Epithelial cell of esophagus (primary cell): ENCODE data around the gene NAPA.

Experiments
- DNase-seq: peaks from one replicate; pipeline ENCODE4 v3.0.0; 2010; ENCODE audit warnings: low read depth
- H3K4me3 ChIP-seq: 2 replicates; pipeline ENCODE4 v1.5.1; 2011; ENCODE audit warnings: mild to moderate bottlenecking, low read length, control low read depth
- TF ChIP-seq, protein P1 (sequence below): IDR thresholded peaks from 2 replicates; pipeline ENCODE4 v1.5.1; 2011; ENCODE audit warnings: low read depth, mild to moderate bottlenecking, low read length, control low read depth, inconsistent platforms; ENCODE audit not compliant: insufficient read depth; ENCODE audit errors: missing control alignments

Gene NAPA

DNA sequence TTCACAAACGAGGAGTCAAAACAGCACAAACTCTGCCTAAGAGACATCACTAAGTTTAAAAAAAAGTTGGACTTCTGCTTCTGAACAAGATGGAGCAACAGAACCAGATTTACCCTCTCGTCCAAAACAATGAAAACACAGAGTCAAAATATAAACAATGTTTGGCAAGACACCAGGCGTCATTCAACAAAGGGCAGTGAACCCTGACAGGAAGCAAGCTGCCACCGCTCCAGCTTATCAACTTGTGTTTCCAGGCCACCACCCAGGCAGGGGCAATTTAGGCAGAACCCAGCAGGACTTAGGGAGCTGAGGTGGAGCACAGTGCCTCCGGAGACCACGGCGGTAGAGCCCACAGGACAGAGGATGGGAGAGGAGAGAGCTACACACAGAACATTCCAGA, 8.6 kb upstream of the NAPA start:
- no peak overlapping the region for H3K4me3 ChIP-seq
- DNase-seq = no peak
- TF ChIP-seq, protein P1, sequence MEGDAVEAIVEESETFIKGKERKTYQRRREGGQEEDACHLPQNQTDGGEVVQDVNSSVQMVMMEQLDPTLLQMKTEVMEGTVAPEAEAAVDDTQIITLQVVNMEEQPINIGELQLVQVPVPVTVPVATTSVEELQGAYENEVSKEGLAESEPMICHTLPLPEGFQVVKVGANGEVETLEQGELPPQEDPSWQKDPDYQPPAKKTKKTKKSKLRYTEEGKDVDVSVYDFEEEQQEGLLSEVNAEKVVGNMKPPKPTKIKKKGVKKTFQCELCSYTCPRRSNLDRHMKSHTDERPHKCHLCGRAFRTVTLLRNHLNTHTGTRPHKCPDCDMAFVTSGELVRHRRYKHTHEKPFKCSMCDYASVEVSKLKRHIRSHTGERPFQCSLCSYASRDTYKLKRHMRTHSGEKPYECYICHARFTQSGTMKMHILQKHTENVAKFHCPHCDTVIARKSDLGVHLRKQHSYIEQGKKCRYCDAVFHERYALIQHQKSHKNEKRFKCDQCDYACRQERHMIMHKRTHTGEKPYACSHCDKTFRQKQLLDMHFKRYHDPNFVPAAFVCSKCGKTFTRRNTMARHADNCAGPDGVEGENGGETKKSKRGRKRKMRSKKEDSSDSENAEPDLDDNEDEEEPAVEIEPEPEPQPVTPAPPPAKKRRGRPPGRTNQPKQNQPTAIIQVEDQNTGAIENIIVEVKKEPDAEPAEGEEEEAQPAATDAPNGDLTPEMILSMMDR = no peak

GRCh38 chr19:47521473-47522180, 6.8 kb upstream of the NAPA start:
- DNase-seq = no peak
- TF ChIP-seq, protein P1 = no peak
- H3K4me3 ChIP-seq = no peak overlapping the region

GRCh38 chr19:47520839-47521238, 6.0 kb upstream of the NAPA start:
- no peak overlapping the region for H3K4me3 ChIP-seq
- TF ChIP-seq, protein P1 = no peak
- no peak for DNase-seq

DNA sequence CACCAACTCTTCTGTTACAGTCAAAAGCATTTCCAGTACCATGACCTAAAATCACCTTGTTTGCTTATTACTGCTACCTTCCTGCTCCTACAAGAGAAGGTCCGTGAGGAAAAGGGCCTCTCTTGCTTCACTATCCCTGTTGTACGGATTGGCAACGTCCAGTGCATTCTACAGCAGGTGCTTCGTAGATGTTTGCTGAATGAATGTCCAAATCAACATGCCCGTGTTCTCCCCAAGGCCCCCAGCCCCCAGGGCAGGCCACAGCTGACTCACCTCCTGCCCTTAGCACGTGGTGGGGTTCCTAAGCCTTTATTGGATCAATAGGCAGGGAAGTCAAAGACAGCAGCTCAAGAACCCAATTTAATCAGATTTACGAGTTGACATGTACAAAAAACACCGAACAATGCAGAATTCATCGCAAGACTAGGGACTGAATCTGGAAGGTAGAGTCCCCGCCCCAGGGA, 5.5 kb upstream of the NAPA start:
- no peak overlapping the region for H3K4me3 ChIP-seq
- DNase-seq = no peak
- TF ChIP-seq, protein P1 = no peak

DNA sequence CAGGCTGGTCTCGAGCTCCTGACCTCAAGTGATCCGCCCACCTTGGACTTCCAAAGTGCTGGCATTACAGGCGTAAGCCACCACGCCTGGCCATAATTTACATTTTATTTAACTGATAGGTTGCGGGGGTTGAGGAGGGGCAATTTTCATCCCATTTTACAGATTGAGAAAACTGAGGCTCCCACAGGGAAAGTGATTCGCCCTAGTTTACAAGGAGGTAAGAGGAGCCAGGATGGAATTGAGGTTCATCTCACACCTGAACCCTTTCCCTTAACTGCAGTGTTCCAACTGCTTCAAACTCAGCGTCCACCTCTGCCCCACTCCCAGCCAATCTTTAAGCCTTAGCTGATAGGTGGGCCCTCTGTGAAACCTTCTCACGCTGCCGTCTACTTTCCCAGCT, 4.0 kb upstream of the NAPA start:
- H3K4me3 ChIP-seq = no peak overlapping the region
- no peak for DNase-seq
- TF ChIP-seq, protein P1 = no peak

- TF ChIP-seq, protein P1 = no peak
- DNase-seq = peak; percentile 22
- no peak overlapping the region for H3K4me3 ChIP-seq
Observed at GRCh38 chr19:47518139-47518538, 3.3 kb upstream of the NAPA start.
